Stomach smooth muscle (tissue), 2 donors: Measurements from ENCODE around the gene PDGFA.

Experiments used
- H3K27ac ChIP-seq: one replicate; pipeline ENCODE4 v1.7.0; 2013; ENCODE audit warnings: mild to moderate bottlenecking, low read length, inconsistent platforms
- H3K27me3 ChIP-seq, 2 donors: one replicate each; pipeline ENCODE4 v1.7.0; 2013; ENCODE audit warnings: low read length in 2 of 2; ENCODE audit not compliant: insufficient read depth in 2 of 2, control insufficient read depth in 1 of 2
- H3K36me3 ChIP-seq, 2 donors: one replicate each; pipeline ENCODE4 v1.7.0; 2013; ENCODE audit warnings: low read length in 2 of 2; ENCODE audit not compliant: control insufficient read depth in 2 of 2, insufficient read depth in 2 of 2
- H3K4me1 ChIP-seq: one replicate; pipeline ENCODE4 v1.7.0; 2013; ENCODE audit warnings: low read length; ENCODE audit not compliant: control insufficient read depth, insufficient read depth
- H3K4me3 ChIP-seq, 2 donors: one replicate each; pipeline ENCODE4 v1.7.0; 2013; ENCODE audit warnings: low read length in 2 of 2
- H3K9ac ChIP-seq, 2 donors: one replicate each; pipeline ENCODE4 v1.7.0; 2013; ENCODE audit warnings: low read length in 2 of 2, mild to moderate bottlenecking in 1 of 2
- H3K9me3 ChIP-seq, 2 donors: one replicate each; pipeline ENCODE4 v1.7.0; 2013; ENCODE audit warnings: low read length in 2 of 2; ENCODE audit not compliant: control insufficient read depth in 2 of 2
- donor health status: healthy.
- donor health status: Pancreatic carcinoma.

PDGFA gene

DNA sequence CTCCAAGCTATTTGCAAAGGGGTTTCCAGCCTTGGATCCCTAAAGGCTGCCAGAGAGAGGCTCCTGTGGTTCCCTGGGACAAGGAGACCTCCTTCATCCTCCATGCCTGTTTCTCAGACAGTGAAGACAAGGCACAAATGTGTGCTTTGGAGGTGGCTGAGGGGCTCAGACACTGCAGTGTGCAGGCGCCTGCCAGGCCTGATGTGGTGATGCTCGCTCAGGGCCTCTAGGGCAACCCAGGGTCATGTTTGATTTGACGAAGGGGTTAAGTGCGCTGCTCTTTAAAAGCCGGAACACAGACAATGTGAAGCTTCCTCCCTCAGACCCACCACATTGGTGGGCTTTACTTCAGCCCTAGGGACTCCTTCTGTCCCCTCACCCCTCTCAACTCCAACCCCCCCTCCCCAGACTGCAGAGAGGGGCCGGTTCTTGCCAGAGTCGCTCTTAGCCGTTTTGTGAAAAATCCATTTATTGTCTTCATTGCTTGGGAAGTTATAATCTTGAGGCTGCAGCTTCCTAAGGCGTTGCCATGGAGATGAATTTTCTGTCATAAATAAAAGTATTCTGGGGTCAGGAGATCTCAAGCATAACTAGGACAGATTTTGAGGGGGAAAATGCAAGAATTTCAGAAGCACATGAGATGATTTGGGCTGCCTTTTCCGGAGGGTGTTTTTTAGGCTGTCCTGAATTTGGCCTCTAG, 35.8 kb downstream of the PDGFA start:
- Histone ChIP-seq H3K27me3 (peaks cover 0 to 2% of the 10 kb centered on the region in 2 donors), H3K9me3 (no peaks in the 10 kb centered on the region), H3K36me3 (no peaks in the 10 kb centered on the region), H3K4me3 (no peak overlapping the region), H3K4me1 (no peaks in the 10 kb centered on the region), H3K9ac (no peak overlapping the region), H3K27ac (no peak overlapping the region)

- peaks cover 0 to 2% of the 10 kb centered on the region in 2 donors for H3K27me3 ChIP-seq
- no peaks in the 10 kb centered on the region for H3K36me3 ChIP-seq
- no peak overlapping the region for H3K4me3 ChIP-seq
- H3K9me3 ChIP-seq = no peaks in the 10 kb centered on the region
- H3K9ac ChIP-seq = no peak overlapping the region
- no peaks in the 10 kb centered on the region for H3K4me1 ChIP-seq
- H3K27ac ChIP-seq = no peak overlapping the region
These were observed 37.0 kb downstream of the PDGFA start for GRCh38 chr7:482521-483083.

- H3K27me3 ChIP-seq = peaks cover 0 to 2% of the 10 kb centered on the region in 2 donors
- H3K36me3 ChIP-seq = no peaks in the 10 kb centered on the region
- H3K9ac ChIP-seq = no peak overlapping the region
- no peak overlapping the region for H3K4me3 ChIP-seq
- no peak overlapping the region for H3K27ac ChIP-seq
- H3K9me3 ChIP-seq = no peaks in the 10 kb centered on the region
- no peaks in the 10 kb centered on the region for H3K4me1 ChIP-seq
These were observed 38.3 kb downstream of the PDGFA start for GRCh38 chr7:481219-481930.

- no peak overlapping the region for H3K4me3 ChIP-seq
- H3K4me1 ChIP-seq = no peaks in the 10 kb centered on the region
- H3K27ac ChIP-seq = no peak overlapping the region
- peaks cover 0 to 5% of the 10 kb centered on the region in 2 donors for H3K27me3 ChIP-seq
- no peaks in the 10 kb centered on the region for H3K9me3 ChIP-seq
- H3K36me3 ChIP-seq = no peaks in the 10 kb centered on the region
- no peak overlapping the region for H3K9ac ChIP-seq
These were observed 39.0 kb downstream of the PDGFA start for GRCh38 chr7:480531-481218.

DNA sequence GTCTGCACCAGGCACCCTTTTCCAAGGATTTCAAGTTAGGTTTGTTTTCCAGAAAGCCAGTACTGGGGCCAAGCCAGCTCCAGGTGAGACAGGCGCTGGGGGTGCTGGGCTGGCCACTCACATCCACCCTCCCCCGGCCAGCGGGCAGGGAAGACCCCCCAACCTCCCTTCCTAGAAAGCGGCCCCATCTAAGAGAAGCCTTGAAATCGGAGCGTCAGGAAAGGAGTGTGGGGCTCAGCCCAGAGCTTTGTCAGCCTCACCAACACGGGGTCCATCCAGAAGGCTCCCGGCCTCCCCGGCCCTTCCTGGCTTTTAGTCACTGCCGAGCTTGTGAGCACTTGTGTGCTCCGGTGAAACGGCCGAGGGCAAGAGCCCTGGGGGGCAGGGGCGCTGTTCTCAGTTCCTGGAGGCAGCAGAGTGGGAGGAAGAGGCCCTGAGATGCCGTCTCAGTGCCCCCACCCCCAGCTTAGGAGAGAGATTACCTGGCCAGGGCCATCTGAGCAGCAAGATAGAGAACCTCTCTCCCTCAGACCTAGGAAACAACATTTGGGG, 39.6 kb downstream of the PDGFA start:
- peaks cover 0 to 3% of the 10 kb centered on the region in 2 donors for H3K27me3 ChIP-seq
- no peak overlapping the region for H3K27ac ChIP-seq
- peaks cover 0 to 3% of the 10 kb centered on the region in 2 donors for H3K9me3 ChIP-seq
- H3K9ac ChIP-seq = no peak overlapping the region
- H3K36me3 ChIP-seq = no peaks in the 10 kb centered on the region
- no peak overlapping the region for H3K4me3 ChIP-seq
- no peaks in the 10 kb centered on the region for H3K4me1 ChIP-seq

GRCh38 chr7:479115-479947, 40.3 kb downstream of the PDGFA start:
- Histone ChIP-seq H3K27ac (no peak overlapping the region), H3K9me3 (peaks cover 0 to 10% of the 10 kb centered on the region in 2 donors), H3K9ac (no peak overlapping the region), H3K27me3 (peaks cover 0 to 7% of the 10 kb centered on the region in 2 donors), H3K36me3 (no peaks in the 10 kb centered on the region), H3K4me1 (no peaks in the 10 kb centered on the region), H3K4me3 (no peak overlapping the region)

GRCh38 chr7:477626-478220, 41.9 kb downstream of the PDGFA start:
- peaks cover 0 to 12% of the 10 kb centered on the region in 2 donors for H3K9me3 ChIP-seq
- H3K27ac ChIP-seq = no peak overlapping the region
- peaks cover 0 to 8% of the 10 kb centered on the region in 2 donors for H3K27me3 ChIP-seq
- H3K4me1 ChIP-seq = no peaks in the 10 kb centered on the region
- H3K36me3 ChIP-seq = no peaks in the 10 kb centered on the region
- H3K9ac ChIP-seq = no peak overlapping the region
- no peak overlapping the region for H3K4me3 ChIP-seq

- Histone ChIP-seq H3K9me3 (peaks cover 0 to 12% of the 10 kb centered on the region in 2 donors), H3K36me3 (no peaks in the 10 kb centered on the region), H3K27me3 (peaks cover 2 to 8% of the 10 kb centered on the region in 2 donors), H3K27ac (no peak overlapping the region), H3K9ac (no peak overlapping the region), H3K4me1 (no peaks in the 10 kb centered on the region), H3K4me3 (no peak overlapping the region)
These were observed 42.8 kb downstream of the PDGFA start for GRCh38 chr7:476736-477360.

- Histone ChIP-seq H3K36me3 (no peaks in the 10 kb centered on the region), H3K4me1 (peaks cover 2% of the 10 kb centered on the region), H3K9ac (no peak overlapping the region), H3K27me3 (peaks cover 4 to 8% of the 10 kb centered on the region in 2 donors), H3K4me3 (no peak overlapping the region), H3K9me3 (peaks cover 0 to 12% of the 10 kb centered on the region in 2 donors), H3K27ac (no peak overlapping the region)
These were observed 43.6 kb downstream of the PDGFA start for GRCh38 chr7:475951-476441.
